IMR-90 (cell line): ENCODE data around the gene RNF40. TPM values are rescaled to one million over a fixed set of nuclear protein-coding genes. Genes with fewer than 3 reads are reported as not detected.
A peak's percentile ranks its signal among the peaks of the same experiment; 100 is the strongest.

Experiments used
- ATAC-seq: fragments of 200-7000 bp; cut with Tn5 transposase; 2 replicates; pipeline ENCODE4 v1.9.1; 2020; ENCODE audit warnings: low read depth, mild to moderate bottlenecking, moderate library complexity
- BruUV-seq: library from RNA; stranded (reverse); fragments of 400-500 nt; replicated peaks from 2 replicates; lab custom pipeline; 2021; lab: Mats Ljungman, UMichigan
- CTCF ChIA-PET: fragments of 300-600 bp; formaldehyde crosslinking; extraction: SDS; loops from one replicate; lab custom pipeline; 2021; ENCODE audit warnings: antibody characterized with exemption; lab: Yijun Ruan, JAX
- POLR2A ChIA-PET: fragments of 300-600 bp; sonication (Branson Sonifier 250); formaldehyde crosslinking; loops from one replicate; lab custom pipeline; 2022; ENCODE audit warnings: antibody characterized with exemption; ENCODE audit not compliant: unreplicated experiment; lab: Charles Lee
- DNase-seq: peaks from one replicate; pipeline ENCODE4 v3.0.0; 2013
- H2AFZ ChIP-seq: replicated peaks from 2 replicates; pipeline ENCODE3; 2013; ENCODE audit warnings: low read length, mild to moderate bottlenecking; ENCODE audit not compliant: poor library complexity
- H2AK5ac ChIP-seq: 2 replicates; pipeline ENCODE4 v1.6.1; 2013; ENCODE audit warnings: low read depth, low read length, inconsistent platforms
- H2AK9ac ChIP-seq: replicated peaks from 2 replicates; pipeline ENCODE3; 2013; ENCODE audit warnings: mild to moderate bottlenecking, low read depth, low read length, moderate library complexity; ENCODE audit not compliant: poor library complexity
- H2BK120ac ChIP-seq: 2 replicates; pipeline ENCODE4 v1.6.1; 2013; ENCODE audit warnings: low read depth, low read length, inconsistent platforms
- H2BK15ac ChIP-seq: 3 replicates; pipeline ENCODE4 v1.6.1; 2013; ENCODE audit warnings: low read depth, low read length, inconsistent platforms
- H2BK20ac ChIP-seq: 2 replicates; pipeline ENCODE4 v1.6.1; 2013; ENCODE audit warnings: low read depth, mild to moderate bottlenecking, inconsistent platforms, low read length, moderate library complexity
- H2BK5ac ChIP-seq: 2 replicates; pipeline ENCODE4 v1.6.1; 2013; ENCODE audit warnings: mild to moderate bottlenecking, low read depth, low read length, inconsistent platforms; ENCODE audit not compliant: poor library complexity, severe bottlenecking
- H3K14ac ChIP-seq: replicated peaks from 2 replicates; pipeline ENCODE4 v1.6.1; 2013; ENCODE audit warnings: low read depth, low read length, inconsistent platforms
- H3K18ac ChIP-seq: 2 replicates; pipeline ENCODE4 v1.6.1; 2013; ENCODE audit warnings: low read depth, low read length, control low read depth
- H3K23ac ChIP-seq: 2 replicates; pipeline ENCODE4 v1.6.1; 2013; ENCODE audit warnings: low read depth, low read length, inconsistent platforms
- H3K27ac ChIP-seq: 2 replicates; pipeline ENCODE4 v1.5.1; 2013; ENCODE audit warnings: mild to moderate bottlenecking, control low read depth, low read length; ENCODE audit not compliant: insufficient read depth
- H3K27me3 ChIP-seq: 2 replicates; pipeline ENCODE4 v1.6.1; 2013; ENCODE audit warnings: low read length; ENCODE audit not compliant: control insufficient read depth, insufficient read depth
- H3K36me3 ChIP-seq: 2 replicates; pipeline ENCODE4 v1.6.1; 2013; ENCODE audit warnings: low read length, mixed read lengths; ENCODE audit not compliant: control insufficient read depth, insufficient read depth
- H3K4ac ChIP-seq: 2 replicates; pipeline ENCODE4 v1.6.1; 2013; ENCODE audit warnings: low read depth, low read length, inconsistent platforms
- H3K4me1 ChIP-seq: 2 replicates; pipeline ENCODE4 v1.6.1; 2013; ENCODE audit warnings: low read length, mixed read lengths; ENCODE audit not compliant: control insufficient read depth, insufficient read depth
- H3K4me2 ChIP-seq: 2 replicates; pipeline ENCODE4 v1.6.1; 2013; ENCODE audit warnings: low read depth, mild to moderate bottlenecking, control low read depth, low read length, moderate library complexity
- H3K4me3 ChIP-seq: 2 replicates; pipeline ENCODE4 v1.5.1; 2013; ENCODE audit warnings: low read depth, mild to moderate bottlenecking, control low read depth, low read length, moderate library complexity; ENCODE audit not compliant: insufficient read depth
- H3K56ac ChIP-seq: 2 replicates; pipeline ENCODE4 v1.6.1; 2013; ENCODE audit warnings: low read length, inconsistent platforms; ENCODE audit not compliant: insufficient read depth; ENCODE audit errors: extremely low read depth
- H3K79me1 ChIP-seq, 2 experiments: 2 replicates each; pipeline ENCODE4 v1.6.1; 2013; ENCODE audit warnings: low read length in 2 of 2, inconsistent platforms in 1 of 2, low read depth in 1 of 2
- H3K9ac ChIP-seq: 2 replicates; pipeline ENCODE4 v1.6.1; 2013; ENCODE audit warnings: low read depth, low read length, control low read depth
- H3K9me1 ChIP-seq: 2 replicates; pipeline ENCODE4 v1.6.1; 2013; ENCODE audit warnings: low read length, inconsistent platforms; ENCODE audit not compliant: insufficient read depth
- H3K9me3 ChIP-seq: 2 replicates; pipeline ENCODE4 v1.6.1; 2013; ENCODE audit warnings: low read length; ENCODE audit not compliant: control insufficient read depth, insufficient read depth
- H4K20me1 ChIP-seq: 2 replicates; pipeline ENCODE4 v1.6.1; 2013; ENCODE audit warnings: low read length, inconsistent platforms; ENCODE audit not compliant: insufficient read depth
- H4K5ac ChIP-seq: 2 replicates; pipeline ENCODE4 v1.6.1; 2013; ENCODE audit warnings: mild to moderate bottlenecking, low read depth, low read length, control low read depth
- H4K8ac ChIP-seq, 2 experiments: 2 replicates each; pipeline ENCODE4 v1.6.1; 2013; ENCODE audit warnings: low read depth in 2 of 2, low read length in 2 of 2, control low read depth in 1 of 2, inconsistent platforms in 1 of 2
- H4K91ac ChIP-seq: 2 replicates; pipeline ENCODE4 v1.6.1; 2013; ENCODE audit warnings: low read depth, low read length, inconsistent platforms; ENCODE audit not compliant: insufficient read depth
- BHLHE40 ChIP-seq: fragments of 150-350 bp; IDR thresholded peaks from 2 replicates; pipeline ENCODE4 v1.6.1; 2016; ENCODE audit warnings: mild to moderate bottlenecking, low read depth, low read length
- CEBPB ChIP-seq: IDR thresholded peaks from 2 replicates; pipeline ENCODE4 v1.6.1; 2012; ENCODE audit warnings: low read depth, low read length, improper control_type of control experiment
- CHD1 ChIP-seq: IDR thresholded peaks from 2 replicates; pipeline ENCODE4 v1.6.1; 2012; ENCODE audit warnings: low read depth, low read length, improper control_type of control experiment
- CTCF ChIP-seq: conservative IDR thresholded peaks from 2 replicates; pipeline ENCODE4 v1.5.1; 2012; ENCODE audit warnings: mild to moderate bottlenecking, low read depth, low read length, improper control_type of control experiment
- FOS ChIP-seq: fragments of 150-350 bp; IDR thresholded peaks from 2 replicates; pipeline ENCODE4 v1.6.1; 2016; ENCODE audit warnings: low read depth, low read length
- MAFK ChIP-seq: IDR thresholded peaks from 2 replicates; pipeline ENCODE4 v1.6.1; 2012; ENCODE audit warnings: low read depth, low read length, improper control_type of control experiment
- MAZ ChIP-seq: IDR thresholded peaks from 2 replicates; pipeline ENCODE4 v1.6.1; 2012; ENCODE audit warnings: low read depth, mild to moderate bottlenecking, low read length, improper control_type of control experiment, moderate library complexity, borderline replicate concordance
- MXI1 ChIP-seq: IDR thresholded peaks from 2 replicates; pipeline ENCODE4 v1.6.1; 2012; ENCODE audit warnings: low read depth, mild to moderate bottlenecking, low read length, moderate library complexity, borderline replicate concordance
- NFE2L2 ChIP-seq: fragments of 150-350 bp; IDR thresholded peaks from 2 replicates; pipeline ENCODE4 v1.6.1; 2016; ENCODE audit warnings: low read depth, mild to moderate bottlenecking, low read length
- RAD21 ChIP-seq: IDR thresholded peaks from 2 replicates; pipeline ENCODE4 v1.6.1; 2012; ENCODE audit warnings: low read length, improper control_type of control experiment
- RCOR1 ChIP-seq: IDR thresholded peaks from 2 replicates; pipeline ENCODE4 v1.6.1; 2012; ENCODE audit warnings: mild to moderate bottlenecking, low read length, improper control_type of control experiment; ENCODE audit not compliant: insufficient replicate concordance
- RFX5 ChIP-seq: IDR thresholded peaks from 2 replicates; pipeline ENCODE4 v1.8.0; 2012; ENCODE audit warnings: low read depth, mild to moderate bottlenecking, low read length, moderate library complexity
- SMC3 ChIP-seq: fragments of 150-350 bp; IDR thresholded peaks from 2 replicates; pipeline ENCODE4 v1.6.1; 2016; ENCODE audit warnings: low read depth, mild to moderate bottlenecking, antibody characterized with exemption, low read length, moderate library complexity
- USF2 ChIP-seq: fragments of 150-350 bp; IDR thresholded peaks from 2 replicates; pipeline ENCODE4 v1.6.1; 2017; ENCODE audit warnings: mild to moderate bottlenecking, antibody characterized with exemption, low read length, low read depth
- WGBS, 2 experiments: methylation state at CpG; one replicate each; pipeline versions ENCODE4 v1.1.5 to v1.1.7; 2013; ENCODE audit warnings: missing lambda C conversion rate in 2 of 2; ENCODE audit not compliant: insufficient read length in 1 of 2; ENCODE audit errors: extremely low coverage in 2 of 2; 5-methylcytosine and 5-hydroxymethylcytosine counted together
- dilution Hi-C: fragments of 300-500 bp; cut with HindIII; formaldehyde crosslinking; loops from one replicate; pipeline ENCODE4 v1.14.3; 2018; ENCODE audit warnings: low sequenced_read_pairs; ENCODE audit not compliant: unreplicated experiment
- in situ Hi-C: fragments of 300-500 bp; cut with MboI; formaldehyde crosslinking; loops from 3 replicates; pipeline ENCODE4 v1.14.3; 2019; ENCODE audit warnings: low sequenced_read_pairs, inconsistent platforms, mixed read lengths
- intact Hi-C: fragments of 100-400 bp; cut with micrococcal nuclease; formaldehyde crosslinking; loops from 2 replicates; pipeline ENCODE4 v1.10.0; 2022
- polyA plus RNA-seq, 3 experiments: library from polyadenylated mRNA; depleted of rRNA; stranded (reverse); fragments of >200 nt; gene quantifications; 2 replicates each; pipeline ENCODE4 v1.2.3, GENCODE V29; 2012; ENCODE audit warnings: low replicate concordance in 1 of 3
- total RNA-seq: library from RNA; depleted of rRNA; stranded (reverse); fragments of >200 nt; gene quantifications from 2 replicates; pipeline ENCODE4 v1.2.3, GENCODE V29; 2012

Gene RNF40
- total and polyA plus RNA-seq, 2 of the 4 experiments (the other 2 are of a cell fraction): 46.7 to 72.4 TPM

GRCh38 chr16:30778549-30779244 lies 16.6 kb downstream of the RNF40 start (continued):
- TF ChIP-seq MXI1 (no peak), CEBPB (no peak), MAFK (no peak), RFX5 (no peak), SMC3 (no peak), RCOR1 (no peak)

GRCh38 chr16:30779596-30779995 lies 17.5 kb downstream of the RNF40 start:
- Histone ChIP-seq H4K8ac (no peak overlapping the region), H2BK15ac (no peak overlapping the region), H3K56ac (no peak overlapping the region), H3K4me1 (peaks cover 13% of the 10 kb centered on the region), H3K9me3 (no peaks in the 10 kb centered on the region), H3K27ac (no peak overlapping the region), H3K23ac (no peak overlapping the region), H3K14ac (no peak overlapping the region), H3K9me1 (peaks cover 32% of the 10 kb centered on the region; the same call in 1 of the 2 replicates), H3K79me1 (peaks cover 15 to 65% of the 10 kb centered on the region in 2 experiments), H3K4ac (no peak overlapping the region), H3K27me3 (no peaks in the 10 kb centered on the region), H3K36me3 (peaks cover 37% of the 10 kb centered on the region), H3K4me3 (no peak overlapping the region), H2AFZ (no peak overlapping the region), H3K9ac (no peak overlapping the region), H3K4me2 (no peak overlapping the region), H2BK5ac (no peak overlapping the region), H2BK120ac (no peak overlapping the region), H2AK9ac (peak overlapping the region; percentile 3), H4K5ac (no peak overlapping the region), H3K18ac (no peak overlapping the region), H2AK5ac (no peak overlapping the region), H4K20me1 (peaks cover 5% of the 10 kb centered on the region), H2BK20ac (no peak overlapping the region), H4K91ac (no peak overlapping the region)
- BruUV-seq: no TSS peak
- CTCF ChIA-PET: no interaction called here
- dilution Hi-C loops: no loop called here
- intact Hi-C loops: no loop called here
- in situ Hi-C loops: no loop called here
- DNase-seq (no peak), ATAC-seq (no peak)
- POLR2A ChIA-PET: interaction anchor here (0.5 kb wide), 1 partner anchor 27 kb away, joined by 16 read pairs; no protein-coding TSS in a partner anchor
- 100% methylated on average over 2 of the region's 6 CpGs; no CpG with 5 or more reads in 1 of the 2 experiments for WGBS, 2 experiments
- TF ChIP-seq NFE2L2: no peak
- TF ChIP-seq MAFK: no peak
- no peak for TF ChIP-seq FOS
- no peak for TF ChIP-seq USF2
- TF ChIP-seq MAZ: no peak
- no peak for TF ChIP-seq MXI1
- no peak for TF ChIP-seq BHLHE40
- no peak for TF ChIP-seq CHD1
- no peak for TF ChIP-seq RAD21
- no peak for TF ChIP-seq SMC3
- no peak for TF ChIP-seq RCOR1
- no peak for TF ChIP-seq RFX5
- no peak for TF ChIP-seq CEBPB
- TF ChIP-seq CTCF: no peak
